Gastroesophageal sphincter (tissue), 4 donors: ENCODE measurements around the gene OCIAD1. TPM values are rescaled to one million over a fixed set of nuclear protein-coding genes. Genes with fewer than 3 reads are reported as not detected.

Source experiments
- ATAC-seq: fragments of 150-250 bp; one replicate; pipeline ENCODE4 v1.9.1; 2016; ENCODE audit warnings: mild to moderate bottlenecking, moderate library complexity
- H3K27ac ChIP-seq, 4 donors: fragments of 200-600 bp; sonication (generic) in 3 of 4; 1 replicate in 3 of 4; 2 replicates in 1 of 4; pipeline ENCODE4 v1.5.1; 2016 to 2019
- H3K27me3 ChIP-seq: fragments of 200-600 bp; sonication (generic); one replicate; pipeline ENCODE4 v1.5.1; 2019
- H3K36me3 ChIP-seq, 2 donors: fragments of 200-600 bp; sonication (generic); one replicate each; pipeline ENCODE4 v1.5.1; 2019; ENCODE audit warnings: control low read depth in 1 of 2
- H3K4me1 ChIP-seq, 3 donors: fragments of 200-600 bp; sonication (generic); 1 replicate in 2 of 3; 2 replicates in 1 of 3; pipeline ENCODE4 v1.5.1; 2016 to 2019; ENCODE audit warnings: control low read depth in 2 of 3
- H3K4me3 ChIP-seq, 2 donors: fragments of 200-600 bp; sonication (generic); one replicate each; pipeline ENCODE4 v1.5.1; 2019; ENCODE audit warnings: mild to moderate bottlenecking in 1 of 2, moderate library complexity in 1 of 2
- H3K9me3 ChIP-seq, 3 donors: fragments of 200-600 bp; sonication (generic); one replicate each; pipeline ENCODE4 v1.5.1; 2017 to 2019; ENCODE audit warnings: control low read depth in 2 of 3
- CTCF ChIP-seq, 4 experiments: fragments of 200-600 bp in 2 of 4; fragments of 450-650 bp in 2 of 4; sonication (generic) in 1 of 4; IDR thresholded peaks; one replicate each; pipeline ENCODE4 v1.5.1; 2017 to 2019; ENCODE audit warnings: antibody characterized with exemption in 4 of 4, mild to moderate bottlenecking in 2 of 4, moderate library complexity in 2 of 4
- EP300 ChIP-seq: sonication (generic); formaldehyde crosslinking; IDR thresholded peaks from one replicate; pipeline ENCODE4 v1.6.1; 2017; ENCODE audit warnings: antibody characterized with exemption, mild to moderate bottlenecking
- POLR2A ChIP-seq, 2 donors: fragments of 450-650 bp; IDR thresholded peaks; one replicate each; pipeline ENCODE4 v1.6.1; 2017; ENCODE audit warnings: antibody characterized with exemption in 2 of 2, mild to moderate bottlenecking in 2 of 2, moderate library complexity in 1 of 2
- POLR2AphosphoS5 ChIP-seq: sonication (generic); formaldehyde crosslinking; IDR thresholded peaks from one replicate; pipeline ENCODE4 v1.6.1; 2017; ENCODE audit warnings: antibody characterized with exemption
- WGBS, 2 donors: methylation state at CpG; one replicate each; pipeline ENCODE4 v1.1.5; 2018; ENCODE audit warnings: low coverage in 1 of 2; 5-methylcytosine and 5-hydroxymethylcytosine counted together
- total RNA-seq, 4 donors: library from RNA; depleted of rRNA; stranded (reverse); fragments of >200 nt; gene quantifications; one replicate each; pipeline ENCODE4 v1.1.0, GENCODE V29; 2016

OCIAD1 gene
- total RNA-seq, 4 donors from 2014 or later, result 97.3 to 134 (median 116) TPM

DNA sequence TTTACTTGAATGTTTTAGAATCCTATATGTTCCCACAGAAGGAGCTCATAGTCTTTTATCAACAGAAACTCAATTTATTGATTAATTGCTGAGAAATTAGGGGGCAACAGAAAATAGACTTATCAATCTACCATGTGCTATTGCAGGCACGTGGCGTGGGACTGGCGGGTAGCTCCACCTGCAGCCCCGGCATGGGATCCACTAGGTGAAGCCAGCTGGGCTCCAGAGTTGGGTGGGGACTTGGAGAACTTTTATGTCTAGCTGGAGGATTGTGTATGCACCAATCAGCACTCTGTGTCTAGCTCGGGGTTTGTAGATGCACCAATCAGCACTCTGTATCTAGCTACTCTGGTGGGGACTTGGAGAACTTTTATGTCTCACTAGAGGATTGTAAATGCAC lies 3.3 kb upstream of the OCIAD1 start:
- H3K36me3 ChIP-seq, result no peaks in the 10 kb centered on the region
- no peaks in the 10 kb centered on the region for H3K9me3 ChIP-seq
- H3K4me3 ChIP-seq, result no peak overlapping the region
- peaks cover 0 to 10% (median 0%) of the 10 kb centered on the region in 3 donors for H3K4me1 ChIP-seq
- 82 to 89% methylated on average over 4 of the region's 5 CpGs for WGBS, 2 donors
- TF ChIP-seq POLR2AphosphoS5, result no peak
- TF ChIP-seq EP300, result no peak
- no peak for TF ChIP-seq POLR2A (IDR thresholded peaks at IDR 0.05)
- no peak for TF ChIP-seq CTCF (IDR thresholded peaks at IDR 0.05)
- peaks cover 7% of the 10 kb centered on the region for H3K27me3 ChIP-seq
- ATAC-seq, result no peak
- no peak overlapping the region for H3K27ac ChIP-seq

DNA sequence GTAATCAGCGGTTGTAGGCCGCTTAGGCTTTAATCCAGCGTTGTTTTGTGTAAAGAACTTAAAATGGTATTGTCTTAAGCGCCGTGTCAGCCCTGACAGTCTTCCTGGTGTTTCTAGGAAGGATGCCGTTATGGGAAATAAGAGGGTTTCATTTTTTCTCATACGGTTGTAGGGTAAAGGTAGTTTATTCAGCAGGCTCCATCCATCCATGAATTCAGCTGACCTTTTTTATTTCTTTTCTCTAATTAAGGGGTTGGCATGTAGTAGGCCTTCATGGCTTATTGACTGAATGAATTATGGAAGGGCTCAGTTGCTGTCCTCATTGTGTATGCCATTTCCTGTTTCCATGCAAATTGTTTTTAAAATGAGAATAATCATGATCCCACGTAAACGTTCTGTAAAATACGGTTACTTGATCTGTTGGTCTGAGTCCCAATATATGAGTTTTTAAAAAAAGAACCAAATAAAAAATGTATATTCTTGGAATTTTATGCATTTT lies 693 bp downstream of the OCIAD1 start:
- peaks cover 0 to 18% (median 5%) of the 10 kb centered on the region in 3 donors for H3K4me1 ChIP-seq
- ATAC-seq, result no peak
- H3K27me3 ChIP-seq, result no peaks in the 10 kb centered on the region
- no peak for TF ChIP-seq CTCF (IDR thresholded peaks at IDR 0.05)
- TF ChIP-seq POLR2AphosphoS5, result no peak
- TF ChIP-seq EP300, result no peak
- no peak for TF ChIP-seq POLR2A (IDR thresholded peaks at IDR 0.05)
- WGBS, 2 donors, result 0% methylated on average over 10 of the region's 10 CpGs
- no peaks in the 10 kb centered on the region for H3K9me3 ChIP-seq
- peak overlapping the region; percentile 87 to 96 (median 91) for H3K27ac ChIP-seq
- H3K36me3 ChIP-seq, result peaks cover 0 to 29% of the 10 kb centered on the region in 2 donors
- peak overlapping the region; percentile 80 to 93 for H3K4me3 ChIP-seq

DNA sequence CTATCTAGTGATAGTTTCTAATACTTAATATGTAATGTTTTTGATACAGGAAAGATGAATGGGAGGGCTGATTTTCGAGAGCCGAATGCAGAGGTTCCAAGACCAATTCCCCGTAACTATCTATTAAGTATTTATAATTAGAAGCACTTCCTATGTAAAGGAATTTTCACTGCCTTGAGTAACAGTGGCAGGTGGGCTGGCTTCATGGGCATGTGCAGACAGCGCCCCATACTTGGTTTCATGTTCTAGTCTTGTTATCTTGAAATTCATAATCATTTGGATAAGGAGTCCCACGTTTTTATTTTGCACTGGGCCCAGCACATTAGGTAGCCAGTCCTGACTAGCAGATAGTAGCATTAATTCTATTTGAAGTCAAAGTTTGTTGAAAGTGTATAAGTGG lies 1.7 kb downstream of the OCIAD1 start:
- Histone ChIP-seq H3K4me3 (no peak overlapping the region), H3K9me3 (no peaks in the 10 kb centered on the region), H3K36me3 (peaks cover 0 to 39% of the 10 kb centered on the region in 2 donors), H3K27me3 (no peaks in the 10 kb centered on the region), H3K4me1 (peaks cover 0 to 18% (median 5%) of the 10 kb centered on the region in 3 donors), H3K27ac (no peak overlapping the region)
- TF ChIP-seq POLR2A (IDR thresholded peaks at IDR 0.05) (no peak), EP300 (no peak), CTCF (IDR thresholded peaks at IDR 0.05) (no peak), POLR2AphosphoS5 (no peak)
- WGBS, 2 donors, result 77 to 90% methylated on average over 5 of the region's 5 CpGs
- no peak for ATAC-seq

- ATAC-seq, result no peak
- no peak for TF ChIP-seq CTCF (IDR thresholded peaks at IDR 0.05)
- Histone ChIP-seq H3K36me3 (peaks cover 0 to 80% of the 10 kb centered on the region in 2 donors), H3K4me3 (no peak overlapping the region), H3K27me3 (no peaks in the 10 kb centered on the region), H3K4me1 (peaks cover 0 to 29% (median 5%) of the 10 kb centered on the region in 3 donors), H3K27ac (no peak overlapping the region), H3K9me3 (no peaks in the 10 kb centered on the region)
- WGBS, 2 donors, result 92 to 96% methylated on average over 3 to 4 of the region's 4 CpGs
Measured at GRCh38 chr4:48836658-48837057, 5.8 kb downstream of the OCIAD1 start.

- no peaks in the 10 kb centered on the region for H3K9me3 ChIP-seq
- peaks cover 0 to 98% of the 10 kb centered on the region in 2 donors for H3K36me3 ChIP-seq
Measured at GRCh38 chr4:48841045-48841827, 10.3 kb downstream of the OCIAD1 start.

More at GRCh38 chr4:48841045-48841827, 10.3 kb downstream of the OCIAD1 start:
- TF ChIP-seq POLR2A (IDR thresholded peaks at IDR 0.05), result no peak
- no peak for TF ChIP-seq CTCF (IDR thresholded peaks at IDR 0.05)
- TF ChIP-seq POLR2AphosphoS5, result no peak
- TF ChIP-seq EP300, result no peak
- WGBS, 2 donors, result 88 to 92% methylated on average over 6 to 9 of the region's 9 CpGs
- ATAC-seq, result no peak
- H3K4me1 ChIP-seq, result peaks cover 0 to 12% (median 0%) of the 10 kb centered on the region in 3 donors
- no peak overlapping the region for H3K27ac ChIP-seq
- H3K27me3 ChIP-seq, result no peaks in the 10 kb centered on the region
- H3K4me3 ChIP-seq, result no peak overlapping the region
